Measurements from ENCODE around the gene PALLD.

Gene PALLD

GRCh38 chr4:168815379-168816345, 318.8 kb downstream of the PALLD start:
- Mint-ChIP-seq H3K27ac (no peak overlapping the region), H3K9me3 (no peaks in the 10 kb centered on the region), H3K4me1 (peaks cover 6% of the 10 kb centered on the region), H3K27me3 (peaks cover 54% of the 10 kb centered on the region), H3K4me3 (no peak overlapping the region)
- ATAC-seq (no peak), DNase-seq (no peak)

- DNase-seq (no peak), ATAC-seq (no peak)
- Mint-ChIP-seq H3K9me3 (no peaks in the 10 kb centered on the region), H3K4me3 (no peak overlapping the region), H3K4me1 (peaks cover 6% of the 10 kb centered on the region), H3K27me3 (peaks cover 53% of the 10 kb centered on the region), H3K27ac (no peak overlapping the region)
Measured at GRCh38 chr4:168817370-168817769, 320.5 kb downstream of the PALLD start.

GRCh38 chr4:168822481-168822880, 325.6 kb downstream of the PALLD start:
- Mint-ChIP-seq H3K9me3 (no peaks in the 10 kb centered on the region), H3K27me3 (peaks cover 25% of the 10 kb centered on the region), H3K27ac (no peak overlapping the region), H3K4me3 (no peak overlapping the region), H3K4me1 (no peaks in the 10 kb centered on the region)
- DNase-seq = no peak
- ATAC-seq = no peak

- DNase-seq (no peak), ATAC-seq (no peak)
- H3K4me3 Mint-ChIP-seq = no peak overlapping the region
- peaks cover 30% of the 10 kb centered on the region for H3K27me3 Mint-ChIP-seq
- H3K4me1 Mint-ChIP-seq = no peaks in the 10 kb centered on the region
- H3K9me3 Mint-ChIP-seq = no peaks in the 10 kb centered on the region
- no peak overlapping the region for H3K27ac Mint-ChIP-seq
Measured at GRCh38 chr4:168825975-168826374, 329.1 kb downstream of the PALLD start.

- Mint-ChIP-seq H3K4me1 (peaks cover 4% of the 10 kb centered on the region), H3K27me3 (peaks cover 36% of the 10 kb centered on the region), H3K4me3 (no peak overlapping the region), H3K9me3 (no peaks in the 10 kb centered on the region), H3K27ac (no peak overlapping the region)
- no peak for DNase-seq
- no peak for ATAC-seq
Measured at GRCh38 chr4:168826620-168827019, 329.8 kb downstream of the PALLD start.

- Mint-ChIP-seq H3K27ac (no peak overlapping the region), H3K4me1 (peaks cover 14% of the 10 kb centered on the region), H3K27me3 (peaks cover 79% of the 10 kb centered on the region), H3K9me3 (no peaks in the 10 kb centered on the region), H3K4me3 (peak overlapping the region; percentile 85 to 89)
- ATAC-seq (no peak), DNase-seq (no peak)
Measured at GRCh38 chr4:168830777-168831512, 334.1 kb downstream of the PALLD start.

- peaks cover 85% of the 10 kb centered on the region for H3K27me3 Mint-ChIP-seq
- no peak for DNase-seq
- peak; percentile 7 for ATAC-seq
- peaks cover 14% of the 10 kb centered on the region for H3K4me1 Mint-ChIP-seq
- H3K4me3 Mint-ChIP-seq = peak overlapping the region; percentile 85 to 89
- no peaks in the 10 kb centered on the region for H3K9me3 Mint-ChIP-seq
- H3K27ac Mint-ChIP-seq = no peak overlapping the region
Measured at GRCh38 chr4:168831585-168831918, 334.7 kb downstream of the PALLD start.

GRCh38 chr4:168831919-168832762, 335.3 kb downstream of the PALLD start:
- ATAC-seq (peak; percentile 94), DNase-seq (peak; percentile 61 to 62)
- Mint-ChIP-seq H3K9me3 (no peaks in the 10 kb centered on the region), H3K4me3 (peak overlapping the region; percentile 85 to 89), H3K27me3 (peaks cover 85% of the 10 kb centered on the region), H3K4me1 (peaks cover 14% of the 10 kb centered on the region), H3K27ac (peak overlapping the region; percentile 46 to 49)

- H3K4me1 Mint-ChIP-seq = peaks cover 14% of the 10 kb centered on the region
- H3K9me3 Mint-ChIP-seq = no peaks in the 10 kb centered on the region
- H3K27ac Mint-ChIP-seq = no peak overlapping the region
- H3K27me3 Mint-ChIP-seq = peaks cover 93% of the 10 kb centered on the region
- DNase-seq (no peak), ATAC-seq (peak; percentile 16)
- H3K4me3 Mint-ChIP-seq = peak overlapping the region; percentile 85 to 89
Measured at GRCh38 chr4:168832763-168833575, 336.1 kb downstream of the PALLD start.

GRCh38 chr4:168833881-168834280, 337.0 kb downstream of the PALLD start:
- no peak for ATAC-seq
- peaks cover 14% of the 10 kb centered on the region for H3K4me1 Mint-ChIP-seq

GRCh38 chr4:168835880-168836454, 339.1 kb downstream of the PALLD start:
- Mint-ChIP-seq H3K27me3 (peaks cover 96% of the 10 kb centered on the region), H3K27ac (no peak overlapping the region)

More at GRCh38 chr4:168833881-168834280, 337.0 kb downstream of the PALLD start:
- H3K27me3 Mint-ChIP-seq = peaks cover 97% of the 10 kb centered on the region
- DNase-seq = no peak
- no peak overlapping the region for H3K4me3 Mint-ChIP-seq
- no peak overlapping the region for H3K27ac Mint-ChIP-seq
- H3K9me3 Mint-ChIP-seq = no peaks in the 10 kb centered on the region

GRCh38 chr4:168836490-168836889, 339.6 kb downstream of the PALLD start:
- DNase-seq = no peak
- H3K4me3 Mint-ChIP-seq = no peak overlapping the region

More at GRCh38 chr4:168835880-168836454, 339.1 kb downstream of the PALLD start:
- ATAC-seq (no peak), DNase-seq (no peak)
- peaks cover 14% of the 10 kb centered on the region for H3K4me1 Mint-ChIP-seq
- H3K9me3 Mint-ChIP-seq = no peaks in the 10 kb centered on the region
- no peak overlapping the region for H3K4me3 Mint-ChIP-seq

GRCh38 chr4:168837922-168838321, 341.1 kb downstream of the PALLD start:
- H3K27ac Mint-ChIP-seq = no peak overlapping the region
- H3K27me3 Mint-ChIP-seq = peaks cover 76% of the 10 kb centered on the region
- no peak for ATAC-seq

More at GRCh38 chr4:168836490-168836889, 339.6 kb downstream of the PALLD start:
- no peak for ATAC-seq
- Mint-ChIP-seq H3K27ac (no peak overlapping the region), H3K9me3 (no peaks in the 10 kb centered on the region), H3K27me3 (peaks cover 91% of the 10 kb centered on the region), H3K4me1 (peaks cover 12% of the 10 kb centered on the region)

GRCh38 chr4:168839758-168840391, 343.0 kb downstream of the PALLD start:
- H3K27ac Mint-ChIP-seq = no peak overlapping the region
- peaks cover 67% of the 10 kb centered on the region for H3K27me3 Mint-ChIP-seq
- H3K4me1 Mint-ChIP-seq = no peaks in the 10 kb centered on the region
- DNase-seq = no peak
- no peak overlapping the region for H3K4me3 Mint-ChIP-seq
- H3K9me3 Mint-ChIP-seq = no peaks in the 10 kb centered on the region
- no peak for ATAC-seq

More at GRCh38 chr4:168837922-168838321, 341.1 kb downstream of the PALLD start:
- H3K4me3 Mint-ChIP-seq = no peak overlapping the region
- no peaks in the 10 kb centered on the region for H3K4me1 Mint-ChIP-seq
- DNase-seq = no peak
- no peaks in the 10 kb centered on the region for H3K9me3 Mint-ChIP-seq
